GM19328 (cell line): Measurements from ENCODE around the gene DCAKD.

Experiments
- ATAC-seq: cut with Tn5 transposase; IDR thresholded peaks from one replicate; pipeline ENCODE4 v1.9.1; 2021; ENCODE audit warnings: mild to moderate bottlenecking, moderate library complexity; ENCODE audit not compliant: unreplicated experiment

The DCAKD gene

DNA sequence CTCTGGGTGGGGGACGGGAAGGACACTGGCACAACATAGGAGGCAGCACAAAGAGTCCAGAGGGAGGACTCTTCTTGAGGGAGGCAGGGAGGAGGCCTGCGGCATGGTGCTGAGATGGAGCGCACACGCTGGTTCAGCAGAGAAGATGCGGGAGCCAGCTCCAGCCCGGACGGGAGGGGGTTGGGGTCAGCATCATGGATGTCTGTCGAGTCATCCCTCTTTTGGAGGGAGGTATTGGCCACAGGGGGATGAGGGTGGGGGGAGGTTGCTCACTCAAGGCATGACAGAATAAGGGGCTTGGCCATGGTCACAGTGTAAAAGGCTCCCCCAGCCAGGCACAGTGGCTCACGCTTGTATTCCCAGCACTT lies 19.3 kb downstream of the DCAKD start:
- no peak for ATAC-seq

DNA sequence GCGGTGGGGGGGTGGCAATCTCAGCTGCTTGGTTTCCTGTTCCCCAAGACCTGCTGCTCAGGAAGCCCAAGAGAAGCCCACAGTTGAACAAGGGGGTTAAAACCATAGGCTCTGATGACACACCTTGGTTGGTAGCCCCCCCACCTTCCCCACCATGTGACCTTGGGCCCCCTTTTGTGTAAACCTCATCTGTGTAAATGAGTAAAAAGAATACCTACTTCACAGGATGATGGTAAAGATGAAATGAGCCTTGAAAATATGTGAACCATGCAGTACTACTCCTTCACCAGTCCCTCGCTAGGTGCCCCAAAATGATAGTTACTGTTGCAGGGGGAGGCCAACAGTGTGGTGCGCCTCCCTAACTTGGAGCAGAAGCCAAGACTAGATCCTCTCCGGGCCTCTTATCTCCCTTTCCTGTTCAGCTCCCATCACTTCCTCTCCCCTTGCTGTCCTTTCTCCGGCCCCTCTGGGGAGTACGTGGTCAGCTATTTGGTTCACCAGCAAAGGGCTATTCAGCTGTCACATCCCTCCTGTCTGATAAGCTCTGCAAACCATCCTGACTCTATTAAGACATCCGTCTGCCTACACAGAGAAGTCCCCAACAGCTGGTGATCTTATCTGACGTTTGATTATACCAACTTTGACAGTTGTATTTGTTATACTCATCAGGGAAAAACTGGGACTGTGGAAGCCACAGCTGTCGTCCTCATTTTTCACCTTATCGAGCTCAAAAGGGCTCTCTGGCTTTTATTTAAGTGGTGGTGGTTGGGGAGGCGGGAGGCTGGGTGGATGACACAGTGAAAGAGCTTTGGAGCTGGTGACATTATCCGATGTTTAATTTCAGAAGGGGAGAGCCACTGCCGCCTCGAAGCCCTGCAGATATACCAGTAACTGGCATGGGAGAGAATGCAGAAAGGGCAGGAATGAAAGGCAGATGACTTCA lies 19.9 kb downstream of the DCAKD start:
- ATAC-seq = no peak

DNA sequence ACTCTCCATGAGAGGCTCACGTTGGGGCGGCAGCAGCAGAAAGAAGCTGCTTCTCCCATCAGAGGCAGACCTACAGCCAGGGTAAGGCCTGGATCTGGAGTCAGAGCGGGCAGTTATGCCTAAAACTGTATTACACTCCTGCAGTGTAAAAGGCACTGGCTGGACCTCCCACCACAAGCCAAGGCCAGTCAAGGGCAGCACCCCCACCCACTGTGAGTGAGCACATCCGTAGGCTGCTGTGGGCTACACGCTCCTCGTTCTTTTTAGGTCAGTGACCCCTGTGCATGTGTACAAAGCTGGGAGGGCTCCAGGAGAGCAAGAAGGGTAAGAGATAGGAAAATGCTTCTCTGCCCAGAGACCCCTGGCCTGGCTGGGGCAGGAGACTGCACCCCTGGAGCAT lies 20.7 kb downstream of the DCAKD start:
- ATAC-seq = no peak

DNA sequence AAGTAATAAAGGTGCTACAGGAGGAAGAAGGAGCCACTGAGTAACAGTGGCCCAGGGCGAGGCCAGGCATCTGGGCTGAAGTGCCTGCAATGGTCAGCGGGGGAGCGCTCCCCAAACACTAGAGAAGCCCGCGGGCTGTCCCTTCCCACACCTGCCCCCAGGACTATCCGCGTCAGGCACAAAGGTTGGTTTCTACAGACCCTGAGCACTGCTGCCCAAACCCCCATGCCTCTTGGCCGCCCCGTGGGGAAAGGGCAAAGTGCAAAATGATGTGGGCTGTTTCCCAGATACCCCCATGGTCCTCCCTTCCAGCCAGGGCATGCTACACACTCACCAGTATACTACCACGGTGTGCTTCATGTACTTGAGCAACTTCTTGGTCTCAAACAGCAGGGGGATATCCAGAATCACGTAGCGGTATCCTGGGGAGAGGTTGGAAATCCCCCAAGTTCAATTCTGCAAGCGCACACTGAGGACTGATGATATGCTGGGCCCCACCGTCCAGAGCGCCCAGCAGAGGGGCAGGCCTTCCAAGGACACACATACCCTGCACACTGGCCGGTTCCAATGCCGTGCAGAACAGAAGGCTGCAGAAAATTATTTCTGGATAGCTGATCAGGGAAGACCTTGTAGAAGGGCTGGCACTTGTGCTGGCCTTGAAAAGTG lies 21.5 kb downstream of the DCAKD start:
- ATAC-seq = no peak

DNA sequence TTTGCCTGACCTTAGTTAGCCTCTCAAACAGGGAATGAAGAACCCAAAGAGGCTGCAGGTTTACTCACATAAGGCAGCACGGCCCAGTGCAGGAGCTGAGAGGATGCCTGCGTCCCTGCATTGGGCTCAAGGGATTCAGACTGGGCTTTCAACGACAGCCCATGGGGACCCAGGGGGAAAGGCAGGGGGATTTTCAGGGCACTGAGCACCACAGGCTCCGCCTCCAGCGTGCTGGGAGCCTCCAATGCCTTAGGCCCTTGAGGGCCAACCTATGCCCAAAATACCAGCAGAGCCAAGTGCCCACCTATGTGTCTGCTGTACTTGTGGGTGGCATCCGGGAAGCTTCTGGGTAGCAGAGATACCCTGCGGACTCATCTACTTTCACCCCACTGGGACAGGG lies 22.3 kb downstream of the DCAKD start:
- ATAC-seq = no peak

DNA sequence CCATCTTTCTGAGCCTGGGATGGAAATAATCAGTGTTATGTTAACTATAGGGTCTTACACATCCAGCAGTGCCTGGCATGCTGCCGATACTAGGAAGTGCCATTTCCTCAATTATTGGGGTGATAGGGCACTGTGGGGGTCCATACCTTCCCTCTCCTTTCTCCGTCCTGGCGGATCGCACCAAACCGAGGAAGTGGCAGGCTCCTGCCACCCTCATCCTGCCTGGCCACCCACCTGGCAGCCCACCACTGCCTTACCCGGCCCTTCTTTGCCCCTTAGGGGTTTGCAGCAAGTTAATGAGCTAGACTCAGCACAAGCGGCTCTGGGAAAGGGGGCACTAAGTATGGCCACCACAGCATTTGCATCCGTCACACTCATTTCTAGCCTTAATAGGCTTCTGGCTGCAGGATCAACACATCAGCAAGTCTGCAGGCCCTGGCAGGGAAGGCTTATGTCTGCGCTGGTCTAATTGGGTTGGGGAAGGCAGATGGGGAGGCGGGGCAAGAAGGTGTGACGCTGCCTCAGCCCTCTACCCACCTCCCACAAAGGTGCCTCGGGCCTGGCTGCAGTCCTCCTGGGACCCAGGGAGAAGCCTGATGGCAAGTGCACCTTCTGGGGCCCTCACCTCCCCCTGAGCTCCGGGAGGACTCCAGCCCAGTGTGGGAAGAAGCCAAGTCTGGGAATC lies 28.6 kb downstream of the DCAKD start:
- ATAC-seq = no peak

DNA sequence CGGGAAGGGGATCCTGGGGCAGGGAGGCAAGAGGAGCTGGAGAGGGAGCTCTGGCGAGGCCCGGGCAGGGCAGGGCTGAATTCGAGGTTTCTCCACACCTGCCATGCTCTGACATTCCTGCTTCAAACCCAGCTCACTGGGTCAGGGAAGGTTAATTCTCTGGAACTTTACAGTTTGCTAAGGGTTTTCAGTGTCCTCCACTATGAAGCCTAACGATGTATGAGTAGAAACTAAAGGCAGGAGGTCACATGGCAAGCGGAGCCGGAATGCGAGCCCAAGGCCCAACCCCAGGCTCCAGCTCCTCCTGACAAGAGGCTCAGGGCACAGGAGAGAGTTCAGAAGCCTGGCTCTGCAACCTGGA lies 29.2 kb downstream of the DCAKD start:
- no peak for ATAC-seq

DNA sequence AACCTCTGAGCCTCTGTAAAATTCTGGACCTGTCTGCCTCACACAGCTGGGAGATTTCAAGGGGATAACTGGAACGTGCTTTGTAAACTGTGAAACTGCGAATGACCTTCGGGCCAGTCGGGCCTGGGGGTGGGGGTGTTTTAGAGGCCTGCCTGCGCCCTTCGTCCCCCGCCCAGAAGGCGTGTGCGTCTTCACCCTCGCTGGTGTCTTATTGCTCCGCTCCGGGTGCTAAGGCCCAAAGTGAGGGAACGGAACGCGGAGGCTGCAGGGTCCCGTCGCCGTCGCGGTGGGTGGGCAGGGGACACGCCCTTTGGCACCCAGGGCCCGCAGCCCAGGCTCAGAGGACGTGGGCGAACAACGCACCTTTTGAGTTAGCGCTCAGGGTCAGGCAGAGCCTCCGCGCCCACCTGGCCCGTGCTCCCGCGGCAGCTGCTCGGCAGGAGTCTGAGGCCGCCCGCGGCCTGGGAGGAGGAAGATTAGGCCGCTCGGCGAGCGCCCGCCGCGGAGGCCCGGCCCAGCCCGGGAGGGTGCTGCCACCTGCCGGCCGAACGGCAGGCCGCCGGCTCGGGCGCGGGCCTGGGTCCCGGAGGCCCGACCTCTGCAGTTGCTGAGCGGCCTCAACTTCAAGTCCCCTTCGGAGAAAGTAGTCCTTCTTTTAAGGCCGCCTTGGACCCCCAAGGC lies 29.7 kb downstream of the DCAKD start:
- no peak for ATAC-seq

DNA sequence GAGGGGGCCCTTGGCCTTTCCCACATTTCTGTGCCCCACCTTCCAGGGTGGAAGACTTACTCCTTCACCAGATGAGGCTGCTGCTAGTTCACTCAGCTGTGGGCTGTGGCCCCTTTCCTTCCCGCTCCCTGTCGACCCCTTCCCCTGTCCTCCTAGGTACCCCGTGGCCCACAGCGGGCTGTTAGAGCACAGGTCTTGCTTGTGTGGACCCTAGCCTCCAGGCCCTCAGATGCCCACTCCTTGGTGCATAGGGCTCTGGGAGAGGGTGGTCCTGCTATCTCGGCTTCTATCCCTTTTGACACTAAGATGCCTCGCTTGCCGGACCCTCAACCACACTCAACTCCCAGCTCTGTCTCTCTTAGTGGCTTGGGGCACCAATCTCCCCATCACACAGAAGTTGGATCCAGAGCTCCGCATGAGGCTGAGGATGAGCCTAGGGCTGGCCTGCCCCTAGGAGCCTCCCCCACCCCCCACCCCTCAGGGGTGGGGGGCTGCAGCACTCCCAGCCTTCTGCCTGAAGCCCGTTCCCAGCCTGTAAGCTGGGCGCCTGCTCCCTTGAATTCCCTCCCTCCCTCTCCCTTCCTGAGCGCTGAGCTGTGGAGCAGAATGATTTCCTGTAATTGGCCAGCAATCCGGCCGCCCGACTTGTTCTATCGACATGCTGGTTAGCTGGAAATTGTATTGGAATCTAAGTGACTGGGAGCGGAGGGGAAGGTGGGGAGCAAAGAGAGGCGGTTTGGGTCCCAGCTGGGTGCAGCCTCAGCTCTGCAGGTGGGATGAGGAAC lies 30.9 kb downstream of the DCAKD start:
- no peak for ATAC-seq

DNA sequence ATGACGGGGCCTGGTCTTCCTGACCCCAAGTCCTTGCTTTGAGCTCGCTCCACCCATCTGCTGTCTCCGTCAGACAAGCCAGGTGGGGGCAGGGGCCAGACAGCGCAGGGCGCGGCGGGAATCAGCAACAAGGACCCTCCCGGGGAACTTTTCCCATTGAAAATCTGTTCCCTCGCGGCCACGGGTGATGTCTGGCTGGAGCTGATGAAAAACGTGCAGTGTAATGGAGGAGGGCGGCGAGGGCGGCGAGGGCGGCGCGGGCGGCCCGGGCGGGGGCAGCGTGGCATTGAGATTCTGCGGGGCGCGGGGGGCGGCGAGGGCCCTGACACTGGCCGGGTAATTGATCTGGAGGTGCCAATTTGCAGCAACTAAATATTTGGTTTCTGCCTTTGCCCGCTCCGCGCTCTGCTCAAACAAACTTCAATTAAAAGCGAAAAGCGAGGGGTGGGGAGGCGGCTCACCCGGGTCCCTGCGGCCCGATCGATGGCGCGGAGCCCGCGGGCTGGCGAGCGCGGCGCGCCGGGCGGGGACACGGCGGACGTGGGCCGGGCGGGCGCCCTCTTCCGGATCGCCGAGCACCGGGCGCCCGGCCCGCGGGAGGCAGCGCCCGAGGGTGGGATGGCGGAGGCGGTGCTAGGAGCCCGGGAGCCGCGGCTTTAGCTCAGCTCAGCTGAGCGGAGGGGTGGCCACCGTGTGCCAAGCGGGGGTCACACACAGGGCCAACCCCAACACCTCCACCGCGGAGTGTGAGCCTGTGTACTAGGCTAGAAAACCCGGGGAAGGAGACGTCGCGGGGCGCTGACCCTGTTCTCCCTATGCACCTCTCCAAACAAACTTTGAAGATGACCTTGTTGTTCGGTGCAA lies 32.4 kb downstream of the DCAKD start:
- no peak for ATAC-seq

DNA sequence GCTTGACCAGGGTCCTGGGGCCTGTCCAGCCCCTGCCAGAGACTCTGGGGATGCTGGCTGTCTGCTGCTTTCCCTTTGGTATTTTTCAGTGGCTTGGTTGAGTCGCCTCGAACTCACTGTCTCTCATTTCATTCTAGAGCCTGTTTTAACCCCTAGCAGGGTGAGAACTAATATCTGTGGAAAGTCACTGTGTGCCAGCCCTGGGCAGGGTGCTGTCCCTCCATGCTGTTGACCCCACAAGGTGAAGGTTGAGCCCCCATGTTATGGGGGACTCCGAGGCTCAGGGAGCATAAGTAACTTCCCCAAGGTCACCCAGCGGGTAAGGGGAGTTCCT lies 33.0 kb downstream of the DCAKD start:
- no peak for ATAC-seq

DNA sequence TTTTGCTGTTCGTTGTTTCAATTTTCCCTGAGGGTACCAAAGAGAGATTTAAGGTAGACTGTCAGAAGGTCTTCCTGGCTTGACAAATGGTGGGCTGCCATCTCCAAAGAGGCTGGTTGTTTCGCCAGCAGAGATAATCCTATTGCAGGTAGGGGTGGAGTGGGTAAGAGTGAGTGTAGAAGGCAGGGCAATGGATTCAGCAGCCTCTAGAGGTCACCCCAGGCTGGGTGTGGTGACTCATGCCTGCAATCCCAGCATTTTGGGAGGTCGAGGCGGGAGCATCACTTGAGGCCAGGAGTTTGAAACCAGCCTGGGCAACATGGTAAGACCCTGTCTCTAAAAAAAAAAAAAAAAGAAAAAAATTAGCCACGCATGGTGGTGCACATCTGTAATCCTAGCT lies 34.6 kb downstream of the DCAKD start:
- ATAC-seq = no peak

DNA sequence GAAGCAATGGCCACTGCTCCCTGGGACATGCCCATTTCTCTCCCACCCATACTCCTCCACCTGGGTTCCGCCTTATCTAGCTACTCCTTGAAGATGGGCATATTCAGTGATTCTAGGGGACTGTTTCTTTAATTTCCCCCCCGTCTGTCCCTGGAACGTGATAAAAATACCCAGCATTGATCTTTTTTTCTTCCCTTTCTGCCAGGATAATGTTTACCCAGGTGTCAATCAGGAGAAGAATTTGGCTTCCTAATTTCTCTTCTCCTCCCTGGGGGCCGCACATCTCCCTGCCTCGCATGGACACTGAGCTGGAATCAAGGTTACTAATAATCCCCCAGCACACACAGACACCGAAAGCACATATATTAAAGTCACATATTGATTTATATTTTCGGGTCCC lies 35.2 kb downstream of the DCAKD start:
- ATAC-seq = no peak

DNA sequence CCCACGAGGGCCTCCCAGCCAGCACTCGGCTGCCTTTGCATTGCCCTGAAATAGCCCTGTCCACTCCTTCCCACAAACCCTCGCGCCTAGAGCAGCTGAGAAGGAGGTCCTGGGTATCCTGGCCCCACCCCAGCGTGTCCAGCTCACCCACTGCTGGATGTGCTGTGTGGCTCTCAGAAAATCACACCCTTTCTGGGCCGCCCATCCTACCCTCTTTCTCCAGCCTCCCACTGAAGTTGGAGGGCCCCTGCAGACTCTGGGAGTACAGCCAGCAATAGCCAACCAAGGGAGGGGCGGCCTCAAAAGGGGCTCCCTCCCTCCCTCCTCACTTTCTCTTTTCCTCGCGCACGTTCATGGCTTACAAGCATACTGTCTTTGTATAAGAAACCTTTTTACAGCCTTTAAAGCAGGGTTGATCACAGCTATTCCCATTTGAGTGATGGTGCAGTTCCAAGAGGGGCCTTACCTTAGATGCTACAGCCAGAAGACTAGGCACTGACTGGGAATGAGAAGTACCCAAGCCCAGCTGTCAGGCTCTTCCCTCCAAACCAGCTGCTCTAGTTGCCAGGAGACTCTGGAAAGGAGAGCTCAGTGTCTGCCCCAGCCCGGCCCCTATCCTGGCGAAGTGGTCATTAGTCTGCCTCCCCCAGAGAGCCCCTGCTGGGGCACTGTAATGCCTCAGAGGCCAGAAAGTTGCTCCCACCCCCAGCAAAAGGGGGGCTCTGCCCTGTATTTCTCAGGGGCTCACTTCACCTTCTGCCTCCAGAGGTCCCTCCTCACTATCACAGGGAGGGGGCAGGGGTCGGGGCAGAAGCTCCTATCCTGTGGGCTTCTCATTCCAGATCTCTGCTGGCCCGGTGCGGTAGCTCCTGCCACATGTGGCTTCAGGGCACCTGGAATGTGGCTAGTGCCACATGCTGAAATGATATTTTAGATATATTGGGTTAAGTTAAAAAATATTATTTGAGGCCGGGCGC lies 38.1 kb downstream of the DCAKD start:
- ATAC-seq = no peak

DNA sequence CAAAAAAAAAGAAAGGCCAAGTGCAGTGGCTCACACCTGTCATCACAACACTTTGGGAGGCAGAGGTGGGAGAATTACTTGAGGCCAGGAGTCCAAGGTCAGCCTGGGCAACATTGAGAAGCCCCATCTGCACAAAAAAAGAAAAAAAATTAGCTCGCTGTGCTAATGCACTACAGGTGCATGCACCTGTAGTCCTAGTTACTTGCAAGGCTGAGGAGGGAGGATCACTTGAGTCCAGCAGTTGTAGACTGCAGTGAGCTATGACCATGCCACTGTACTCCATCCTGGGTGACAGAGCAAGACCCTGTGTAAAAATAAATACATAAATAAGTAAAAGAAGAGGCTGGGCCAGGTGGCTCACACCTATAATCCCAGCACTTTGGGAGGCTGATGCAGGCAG lies 39.7 kb downstream of the DCAKD start:
- no peak for ATAC-seq

DNA sequence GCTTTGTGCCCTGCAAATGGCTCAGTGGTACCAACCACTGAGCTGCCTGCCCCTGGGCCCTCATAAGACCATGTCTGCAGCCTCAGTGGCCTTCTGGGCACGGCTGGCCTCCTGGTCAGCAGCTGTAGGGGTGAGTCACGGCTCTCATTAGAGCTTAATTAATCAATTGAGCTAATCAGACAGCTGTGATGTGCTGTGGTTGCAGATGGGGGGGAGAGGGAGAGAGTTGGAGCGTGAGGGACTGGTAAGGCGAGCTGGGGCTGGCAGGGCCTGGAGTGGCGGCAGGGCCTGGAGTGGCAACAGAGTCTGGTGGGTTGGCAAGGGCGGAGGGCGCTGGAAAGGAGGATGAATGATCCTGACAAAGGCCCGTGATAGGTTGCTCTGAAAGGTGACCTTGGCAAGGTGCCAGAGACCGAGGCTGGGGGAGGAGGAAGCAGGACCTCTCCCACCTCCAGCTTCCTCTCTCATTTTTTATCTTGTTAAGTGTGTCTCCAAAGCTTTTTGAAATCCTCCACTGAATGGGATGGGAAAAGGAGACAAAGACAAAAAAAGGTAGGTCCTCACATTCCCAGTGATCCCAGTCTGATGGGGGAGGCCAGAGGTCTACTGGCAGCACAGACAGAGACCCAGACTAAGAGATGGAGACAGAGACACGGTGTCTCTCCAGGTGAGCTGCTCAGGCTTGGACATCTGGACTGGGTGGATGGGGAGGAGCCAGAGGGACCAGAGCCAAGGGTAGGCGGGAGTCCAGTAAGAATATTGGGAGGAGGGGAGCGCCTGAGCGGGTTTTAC lies 41.6 kb downstream of the DCAKD start:
- ATAC-seq = no peak

DNA sequence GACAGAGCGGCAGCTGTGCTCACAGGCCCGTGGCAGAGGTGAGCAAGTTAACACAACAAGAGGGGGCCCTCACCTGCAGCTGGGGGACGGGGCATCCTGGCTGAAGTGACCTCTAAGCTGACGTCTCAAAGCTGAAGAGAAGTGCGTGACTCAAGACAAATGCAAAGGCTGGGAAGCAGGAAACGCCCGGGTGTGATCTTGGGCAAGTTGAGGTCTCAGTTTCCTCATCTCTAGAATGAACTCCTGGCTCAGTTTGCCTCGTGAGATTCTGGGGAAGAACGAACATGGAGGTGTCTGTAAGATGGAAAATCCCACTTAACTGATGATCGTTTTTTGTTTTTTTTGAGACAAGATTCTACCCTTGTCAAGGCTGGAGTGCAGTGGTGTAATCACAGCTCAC lies 43.2 kb downstream of the DCAKD start:
- ATAC-seq = no peak

DNA sequence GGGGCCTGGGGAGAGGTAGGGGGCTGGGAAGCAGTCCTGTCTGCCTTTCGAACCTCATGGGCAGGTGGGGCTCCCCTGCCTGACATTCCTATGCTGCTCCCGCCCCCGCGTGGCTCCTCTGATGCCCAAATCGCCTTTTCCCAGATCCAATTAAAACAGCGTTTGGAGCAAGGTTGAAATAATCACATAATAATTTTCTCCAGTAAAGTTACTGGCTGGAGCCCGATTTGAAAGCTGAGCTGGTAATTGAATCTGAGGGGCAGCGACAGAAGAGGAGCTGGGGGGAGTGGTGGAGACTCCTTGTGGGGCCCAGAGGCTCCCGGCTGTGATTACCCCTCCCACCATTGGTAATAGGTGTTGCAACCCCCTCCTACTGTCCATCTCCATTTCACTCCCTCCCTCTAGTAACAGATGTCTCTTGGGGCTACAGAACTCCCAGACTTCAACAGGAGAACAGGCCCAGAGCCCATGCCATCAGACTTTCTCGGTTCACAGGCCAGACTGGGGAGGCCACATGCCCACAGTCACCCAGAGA lies 44.4 kb downstream of the DCAKD start:
- no peak for ATAC-seq
